Ovary (tissue), 3 donors: ENCODE data around the gene SESN1.

Experiments used
- CTCF ChIP-seq, 3 donors: fragments of 450-650 bp in 2 of 3; fragments of 200-600 bp in 1 of 3; IDR thresholded peaks; one replicate each; pipeline versions ENCODE4 v1.5.1 to v1.8.0; 2016 to 2022; ENCODE audit warnings: antibody characterized with exemption in 3 of 3, mild to moderate bottlenecking in 1 of 3
- EP300 ChIP-seq: sonication (generic); formaldehyde crosslinking; IDR thresholded peaks from one replicate; pipeline ENCODE4 v1.6.1; 2017; ENCODE audit warnings: antibody characterized with exemption
- donor health status: DM: no; HTN: no; CAD: no.

- TF ChIP-seq EP300: no peak
- no peak for TF ChIP-seq CTCF (IDR thresholded peaks at IDR 0.05)
Measured at GRCh38 chr6:108974201-108974600, 120.4 kb downstream of the SESN1 start.
